Loucy (cell line): Measurements from ENCODE around the gene ACAD11.
"Not testable (repeated sequence)": the region's sequence is repeated elsewhere in the genome, so short reads cannot be mapped to it uniquely, and the experiment has no call there.

Source experiments
- H2AFZ ChIP-seq: fragments of 200-600 bp; sonication (generic); 2 replicates; pipeline ENCODE4 v1.6.0; 2016; ENCODE audit warnings: antibody characterized with exemption, mild to moderate bottlenecking, low read length, moderate library complexity
- H3F3A ChIP-seq: fragments of 200-600 bp; 2 replicates; pipeline ENCODE4 v1.6.0; 2016; ENCODE audit warnings: antibody characterized with exemption, low read depth, mild to moderate bottlenecking
- H3K27me3 ChIP-seq: fragments of 200-600 bp; sonication (generic); 2 replicates; pipeline ENCODE4 v1.6.1; 2014; ENCODE audit warnings: low read length, mild to moderate bottlenecking; ENCODE audit not compliant: insufficient read depth, poor library complexity, severe bottlenecking
- H3K36me3 ChIP-seq: fragments of 200-600 bp; sonication (generic); 2 replicates; pipeline ENCODE4 v1.6.1; 2016; ENCODE audit warnings: low read length; ENCODE audit not compliant: insufficient read depth
- H3K4me1 ChIP-seq: fragments of 200-600 bp; sonication (generic); 2 replicates; pipeline ENCODE4 v1.5.1; 2014; ENCODE audit warnings: low read length, mild to moderate bottlenecking; ENCODE audit not compliant: insufficient read depth, poor library complexity, severe bottlenecking
- H3K4me2 ChIP-seq: fragments of 200-600 bp; sonication (generic); 2 replicates; pipeline ENCODE4 v1.6.0; 2014; ENCODE audit warnings: antibody characterized with exemption, low read length, low read depth, mild to moderate bottlenecking; ENCODE audit not compliant: poor library complexity, severe bottlenecking
- H3K4me3 ChIP-seq: fragments of 200-600 bp; sonication (generic); 2 replicates; pipeline ENCODE4 v1.5.1; 2014; ENCODE audit warnings: low read length, mild to moderate bottlenecking, mixed read lengths; ENCODE audit not compliant: poor library complexity, severe bottlenecking
- H3K79me2 ChIP-seq: fragments of 200-600 bp; sonication (generic); 2 replicates; pipeline ENCODE4 v1.6.1; 2014; ENCODE audit warnings: low read length; ENCODE audit not compliant: insufficient read depth
- H3K9ac ChIP-seq: fragments of 200-600 bp; sonication (generic); 2 replicates; pipeline ENCODE4 v1.6.0; 2014; ENCODE audit warnings: mild to moderate bottlenecking, low read depth, low read length, moderate library complexity; ENCODE audit not compliant: poor library complexity, severe bottlenecking
- H3K9me2 ChIP-seq: fragments of 200-600 bp; sonication (generic); replicated peaks from 2 replicates; pipeline ENCODE4 v1.6.1; 2016; ENCODE audit warnings: low read depth, low read length, mixed read lengths
- H3K9me3 ChIP-seq: fragments of 200-600 bp; sonication (generic); 2 replicates; pipeline ENCODE4 v1.6.1; 2014; ENCODE audit warnings: mild to moderate bottlenecking, antibody characterized with exemption, low read length, low read depth; ENCODE audit not compliant: insufficient read depth
- H4K20me1 ChIP-seq: fragments of 200-600 bp; sonication (generic); 2 replicates; pipeline ENCODE4 v1.6.0; 2014; ENCODE audit warnings: antibody characterized with exemption, low read length, mild to moderate bottlenecking; ENCODE audit not compliant: insufficient read depth, poor library complexity, severe bottlenecking
- CTCF ChIP-seq: fragments of 200-600 bp; sonication (generic); conservative IDR thresholded peaks from 2 replicates; pipeline ENCODE4 v1.5.1; 2014; ENCODE audit warnings: mild to moderate bottlenecking, antibody characterized with exemption, low read length
- EZH2phosphoT487 ChIP-seq: fragments of 200-600 bp; IDR thresholded peaks from 2 replicates; pipeline ENCODE4 v1.6.1; 2018; ENCODE audit warnings: antibody characterized with exemption, mild to moderate bottlenecking, moderate library complexity, borderline replicate concordance

Gene ACAD11

DNA sequence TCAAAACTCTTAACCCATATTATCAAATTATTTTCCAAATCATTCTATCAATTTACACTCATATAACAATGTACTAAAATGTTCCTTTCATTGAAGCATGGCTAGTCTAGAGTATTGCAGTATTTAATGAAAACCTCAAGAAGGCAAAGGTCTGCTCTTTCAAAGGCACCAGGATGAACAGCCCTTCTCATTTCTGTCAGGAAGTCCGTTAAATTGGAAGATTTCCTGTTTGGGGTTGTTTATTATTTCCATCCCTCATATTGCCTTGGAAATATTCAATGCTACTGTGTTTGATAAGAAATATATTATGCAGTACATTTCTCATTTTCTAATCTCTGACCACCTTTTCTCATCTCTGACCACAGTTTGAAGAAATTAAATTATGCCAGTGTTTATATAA lies 37.5 kb downstream of the ACAD11 start:
- no peak overlapping the region for H3K4me3 ChIP-seq
- TF ChIP-seq EZH2phosphoT487: no peak
- no peak for TF ChIP-seq CTCF
- no peaks in the 10 kb centered on the region for H3K79me2 ChIP-seq
- H3K9me2 ChIP-seq: no peaks in the 10 kb centered on the region
- H3K4me2 ChIP-seq: peak overlapping the region; percentile 27
- no peaks in the 10 kb centered on the region for H3K9me3 ChIP-seq
- H2AFZ ChIP-seq: no peak overlapping the region
- peaks cover 14% of the 10 kb centered on the region for H3K4me1 ChIP-seq
- H4K20me1 ChIP-seq: no peaks in the 10 kb centered on the region
- H3K9ac ChIP-seq: no peak overlapping the region
- no peaks in the 10 kb centered on the region for H3K27me3 ChIP-seq
- peaks cover 12% of the 10 kb centered on the region; the same call in 1 of the 2 replicates for H3K36me3 ChIP-seq
- no peaks in the 10 kb centered on the region; the same call in 1 of the 2 replicates for H3F3A ChIP-seq

GRCh38 chr3:132616780-132617179 lies 42.8 kb downstream of the ACAD11 start:
- no peaks in the 10 kb centered on the region for H3K9me3 ChIP-seq
- no peaks in the 10 kb centered on the region for H3K79me2 ChIP-seq
- H3K36me3 ChIP-seq: no peaks in the 10 kb centered on the region; the same call in 1 of the 2 replicates
- H2AFZ ChIP-seq: no peak overlapping the region
- H3K4me1 ChIP-seq: peaks cover 2% of the 10 kb centered on the region
- no peaks in the 10 kb centered on the region for H4K20me1 ChIP-seq
- no peak for TF ChIP-seq CTCF
- no peak for TF ChIP-seq EZH2phosphoT487
- H3K4me2 ChIP-seq: no peak overlapping the region
- H3K4me3 ChIP-seq: no peak overlapping the region
- H3F3A ChIP-seq: no peaks in the 10 kb centered on the region
- H3K27me3 ChIP-seq: no peaks in the 10 kb centered on the region
- no peaks in the 10 kb centered on the region for H3K9me2 ChIP-seq
- no peak overlapping the region for H3K9ac ChIP-seq

GRCh38 chr3:132615881-132616280 lies 43.7 kb downstream of the ACAD11 start:
- H3K9me3 ChIP-seq: no peaks in the 10 kb centered on the region
- H3K79me2 ChIP-seq: no peaks in the 10 kb centered on the region
- no peak overlapping the region for H2AFZ ChIP-seq
- no peaks in the 10 kb centered on the region; the same call in 1 of the 2 replicates for H3K36me3 ChIP-seq
- no peak overlapping the region for H3K4me3 ChIP-seq
- no peaks in the 10 kb centered on the region for H4K20me1 ChIP-seq
- no peak overlapping the region for H3K4me2 ChIP-seq
- no peaks in the 10 kb centered on the region for H3F3A ChIP-seq
- no peaks in the 10 kb centered on the region for H3K27me3 ChIP-seq
- TF ChIP-seq CTCF: no peak
- no peak for TF ChIP-seq EZH2phosphoT487
- no peaks in the 10 kb centered on the region for H3K4me1 ChIP-seq
- no peak overlapping the region for H3K9ac ChIP-seq
- H3K9me2 ChIP-seq: no peaks in the 10 kb centered on the region

- H3K4me2 ChIP-seq, H3K4me3 ChIP-seq, H2AFZ ChIP-seq, H4K20me1 ChIP-seq, H3K9me3 ChIP-seq, H3K36me3 ChIP-seq, H3F3A ChIP-seq, H3K9me2 ChIP-seq, H3K9ac ChIP-seq, H3K27me3 ChIP-seq, H3K4me1 ChIP-seq, H3K79me2 ChIP-seq: not testable (repeated sequence)
These were observed 44.3 kb downstream of the ACAD11 start for GRCh38 chr3:132615301-132615700.

DNA sequence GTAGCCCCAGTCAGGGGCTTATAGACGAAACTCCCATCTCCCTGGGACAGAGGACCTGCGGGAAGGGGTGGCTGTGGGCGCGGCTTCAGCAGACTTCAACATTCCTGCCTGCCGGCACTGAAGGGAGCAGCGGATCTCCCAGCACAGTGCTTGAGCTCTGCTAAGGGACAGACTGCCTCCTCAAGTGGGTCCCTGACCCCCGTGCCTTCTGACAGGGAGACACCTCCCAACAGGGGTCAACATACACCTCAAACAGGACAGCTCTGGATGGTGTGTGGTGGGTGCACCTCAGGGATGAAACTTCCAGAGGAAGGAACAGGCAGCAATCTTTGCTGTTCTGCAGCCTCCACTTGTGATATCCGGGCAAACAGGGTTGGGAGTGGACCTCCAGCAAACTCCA lies 53.0 kb downstream of the ACAD11 start:
- not testable (repeated sequence) for H3K9me3 ChIP-seq, H3K79me2 ChIP-seq, H4K20me1 ChIP-seq, H3K4me3 ChIP-seq, H3K9me2 ChIP-seq, H2AFZ ChIP-seq, H3K4me2 ChIP-seq, H3K27me3 ChIP-seq, H3F3A ChIP-seq, H3K4me1 ChIP-seq, H3K9ac ChIP-seq
- peaks cover 15% of the 10 kb centered on the region; the same call in 1 of the 2 replicates for H3K36me3 ChIP-seq
